Measurements from ENCODE around the gene CD52.

The CD52 gene, protein sequence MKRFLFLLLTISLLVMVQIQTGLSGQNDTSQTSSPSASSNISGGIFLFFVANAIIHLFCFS
- 38.1 to 259 (median 171) reads per million in 3 experiments for total RNA-seq

DNA sequence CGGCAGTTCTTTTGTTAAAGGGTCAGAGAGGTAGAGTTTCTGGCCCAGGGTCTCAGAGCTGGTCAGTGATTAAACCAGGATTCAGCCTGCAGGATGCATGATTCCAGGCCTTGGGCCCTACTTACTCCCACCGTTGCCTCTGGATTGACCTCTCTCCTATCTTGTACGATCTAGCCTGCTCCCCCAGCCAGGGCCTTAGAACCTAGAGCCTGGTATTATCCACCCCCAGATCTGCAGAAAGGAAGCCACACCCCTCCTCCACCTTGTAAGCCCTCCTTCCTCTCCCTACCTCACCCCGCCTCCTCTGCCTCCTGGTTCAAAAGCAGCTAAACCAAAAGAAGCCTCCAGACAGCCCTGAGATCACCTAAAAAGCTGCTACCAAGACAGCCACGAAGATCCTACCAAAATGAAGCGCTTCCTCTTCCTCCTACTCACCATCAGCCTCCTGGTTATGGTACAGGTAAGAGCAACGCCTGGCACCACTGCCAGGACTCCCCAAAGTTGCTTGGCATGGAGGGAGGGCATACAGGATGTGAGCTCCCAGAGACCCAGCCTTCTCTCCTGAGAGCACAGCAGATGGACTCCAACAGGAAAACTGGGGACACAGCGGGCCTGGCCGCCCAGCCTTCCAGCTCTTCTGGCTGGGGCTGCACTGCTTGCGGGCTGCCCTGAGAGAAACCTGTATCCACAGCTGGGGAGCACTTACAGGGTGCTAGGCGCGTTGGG lies at the start of gene CD52:
Gene CD52, plus strand, starts transcription at position 347 of the 726 bp plus-strand sequence. Its CDS starts 60 bp downstream, at position 407.
- peak; percentile 81 for DNase-seq

DNA sequence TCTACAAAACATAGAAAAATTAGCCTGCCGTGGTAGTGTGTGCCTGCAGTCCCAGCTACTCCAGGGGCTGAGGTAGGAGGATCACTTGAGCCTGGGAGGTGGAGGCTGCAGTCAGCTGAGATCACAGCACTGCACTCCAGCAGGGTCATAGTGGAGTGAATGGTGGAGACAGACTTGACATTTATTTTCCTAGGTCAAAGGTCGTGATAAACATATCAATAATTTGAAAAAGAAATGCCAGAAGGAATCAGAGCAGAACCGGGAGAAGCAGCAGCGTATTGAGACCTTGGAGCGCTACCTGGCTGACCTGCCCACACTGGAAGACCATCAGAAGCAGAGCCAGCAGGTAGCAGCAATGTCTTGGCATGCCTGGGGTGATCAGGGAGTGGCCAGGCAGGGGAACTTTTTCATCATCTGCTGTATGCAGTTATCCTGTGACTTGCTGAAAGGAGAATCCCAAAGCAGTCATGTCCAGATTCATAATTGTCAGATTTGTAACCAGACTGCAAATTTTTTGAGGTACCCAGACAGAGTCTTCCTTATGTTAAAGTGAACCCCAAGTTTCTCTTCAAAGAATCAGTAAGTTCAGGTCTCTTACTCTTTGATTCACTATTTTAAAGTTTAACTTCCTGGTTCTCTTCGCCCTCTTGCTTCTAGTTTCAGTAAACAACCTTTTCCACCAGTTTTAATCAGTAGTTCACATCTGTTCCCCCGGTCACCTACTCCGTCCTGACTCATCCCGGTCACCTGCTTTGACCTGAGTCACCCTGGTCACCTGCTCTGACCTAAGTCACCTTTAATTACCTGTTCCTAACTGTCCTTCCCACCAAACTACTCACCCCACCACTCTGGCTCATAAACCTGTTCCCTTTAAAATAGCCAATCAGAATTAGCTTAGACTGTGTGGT lies 49.2 kb upstream of the CD52 start:
- no peak for DNase-seq

DNA sequence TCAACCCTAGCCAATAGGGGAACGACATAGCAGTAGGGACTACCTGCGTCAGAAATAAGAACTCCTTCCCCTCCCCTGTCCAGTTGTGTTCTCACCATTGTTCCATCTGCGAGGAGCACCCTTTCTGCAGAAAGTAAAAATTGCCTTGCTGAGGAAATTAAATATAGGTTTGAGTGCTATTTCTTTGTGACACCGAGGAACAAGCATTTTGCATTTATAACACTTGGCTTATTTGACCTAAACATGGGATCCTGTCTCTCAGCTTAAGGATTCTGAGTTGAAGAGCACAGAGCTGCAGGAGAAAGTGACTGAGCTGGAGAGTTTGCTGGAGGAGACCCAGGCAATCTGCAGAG lies 48.6 kb upstream of the CD52 start:
- no peak for DNase-seq

DNA sequence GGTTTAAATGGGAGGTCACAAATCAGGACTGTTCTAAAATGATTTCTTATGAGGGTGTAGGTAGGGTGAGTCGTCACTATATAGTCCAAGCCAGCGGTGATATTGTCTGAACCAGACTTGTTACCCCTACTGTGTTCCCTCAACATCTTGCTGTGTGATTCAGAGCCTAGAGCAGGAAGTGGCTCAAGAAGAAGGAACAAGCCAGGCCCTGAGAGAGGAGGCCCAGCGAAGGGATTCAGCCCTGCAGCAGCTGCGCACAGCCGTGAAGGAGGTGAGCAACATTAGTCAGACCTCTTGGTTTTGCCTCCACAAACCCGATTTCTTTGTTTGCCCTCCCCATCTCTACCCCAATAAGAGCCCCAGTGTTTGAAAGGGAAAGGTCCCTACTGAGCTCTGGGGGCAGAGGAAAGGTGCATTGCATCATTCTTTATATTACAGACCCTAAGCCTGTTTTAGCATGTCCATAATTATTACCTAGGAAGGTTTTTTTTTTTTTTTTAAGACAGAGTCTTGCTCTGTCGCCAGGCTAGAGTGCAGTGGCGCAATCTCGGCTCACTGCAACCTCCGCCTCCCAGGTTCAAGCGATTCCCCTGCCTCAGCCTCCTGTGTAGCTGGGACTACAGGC lies 42.8 kb upstream of the CD52 start:
- no peak for DNase-seq

DNA sequence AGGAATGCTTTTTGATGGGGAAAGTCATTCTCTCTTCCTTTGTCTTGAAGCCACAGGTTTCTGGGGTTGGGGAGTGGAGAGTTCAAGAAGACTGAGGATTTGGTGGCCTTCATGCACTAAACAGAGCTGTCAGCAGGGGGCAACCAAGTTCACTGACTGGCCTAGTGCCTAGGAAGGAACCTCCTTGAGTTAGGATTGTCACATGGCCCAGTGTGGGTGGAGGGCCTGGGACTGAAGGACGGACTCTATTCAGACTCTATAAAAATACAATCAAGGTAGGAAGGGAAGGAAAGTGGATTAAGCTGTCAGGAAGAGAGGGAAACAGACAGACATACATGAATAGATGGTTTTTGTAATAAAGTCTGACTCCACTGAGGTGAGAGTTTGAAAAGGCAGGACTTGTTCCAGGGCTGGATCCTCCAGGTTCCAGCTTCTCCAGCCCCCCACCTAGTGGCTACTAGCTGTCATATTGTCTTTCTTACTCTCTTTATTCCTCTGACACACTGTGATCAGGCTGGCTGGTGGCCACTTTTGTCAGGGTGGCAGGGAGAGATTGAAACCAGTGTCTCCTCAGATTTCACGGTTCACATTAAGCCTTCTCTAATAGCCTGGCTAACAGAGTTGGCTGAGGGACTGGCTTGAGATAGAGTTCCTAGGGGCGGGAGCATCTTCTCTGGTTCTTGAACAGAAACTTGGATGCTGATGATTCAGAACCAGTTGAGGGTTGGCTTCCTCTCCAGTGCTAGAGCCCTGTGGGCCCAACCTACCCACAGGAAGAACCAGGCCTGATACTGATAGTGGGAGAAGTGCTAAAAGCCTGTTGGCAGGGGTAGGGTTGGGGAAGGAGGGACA lies 42.0 kb upstream of the CD52 start:
- peak; percentile 72 for DNase-seq

DNA sequence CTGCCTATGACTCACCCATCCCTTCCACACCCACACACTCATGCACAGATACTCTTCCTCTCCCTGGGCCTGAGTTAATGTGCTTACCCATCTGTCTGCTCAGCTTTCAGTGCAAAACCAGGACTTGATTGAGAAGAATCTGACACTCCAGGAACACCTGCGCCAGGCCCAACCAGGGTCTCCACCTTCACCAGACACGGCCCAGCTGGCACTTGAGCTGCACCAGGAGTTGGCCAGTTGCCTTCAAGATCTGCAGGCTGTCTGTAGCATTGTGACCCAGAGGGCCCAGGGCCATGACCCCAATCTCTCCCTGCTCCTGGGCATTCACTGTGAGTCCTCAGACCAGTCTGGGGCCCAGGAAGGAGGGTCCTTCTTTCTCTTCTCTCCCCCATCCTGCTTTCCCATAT lies 41.3 kb upstream of the CD52 start:
- DNase-seq, result no peak

DNA sequence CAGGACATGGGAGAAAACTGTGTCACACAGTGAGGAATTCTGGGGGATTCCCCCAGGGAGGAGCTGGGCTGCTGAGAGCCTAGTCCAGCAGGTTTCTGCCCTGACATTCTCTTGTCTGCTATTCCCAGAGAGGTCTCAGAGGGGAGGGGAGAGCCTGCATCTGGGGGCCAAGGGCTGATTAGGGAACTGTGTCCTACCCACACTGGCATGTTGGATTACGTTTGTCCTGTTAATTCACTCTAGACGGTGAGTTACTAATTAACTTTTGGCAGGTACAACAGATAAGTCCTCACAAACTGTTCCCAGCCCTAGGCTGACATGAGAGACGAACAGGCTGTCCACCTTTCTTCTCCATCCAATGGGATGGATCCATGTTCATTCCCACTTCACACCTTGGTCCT lies 40.5 kb upstream of the CD52 start:
- DNase-seq, result no peak

DNA sequence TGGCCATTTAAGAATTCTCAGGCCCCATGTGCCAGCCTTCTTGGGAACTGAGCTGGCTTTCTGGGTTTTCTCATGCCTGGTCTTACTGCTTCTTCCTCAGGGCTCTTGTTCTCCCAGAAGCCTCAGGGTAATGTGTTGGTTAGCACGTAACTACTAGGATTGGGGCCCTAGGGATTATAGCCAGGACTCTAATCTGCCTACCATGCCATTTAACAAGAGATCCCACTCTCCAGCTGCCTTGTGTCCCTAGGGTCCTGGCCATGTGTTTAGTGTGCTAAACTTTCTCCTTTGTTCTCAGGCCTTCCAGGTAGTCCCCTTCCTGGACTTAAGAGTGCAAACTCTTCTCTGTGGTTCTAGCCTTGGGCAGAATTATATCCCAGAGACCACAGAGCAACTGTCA lies 40.0 kb upstream of the CD52 start:
- DNase-seq, result no peak

DNA sequence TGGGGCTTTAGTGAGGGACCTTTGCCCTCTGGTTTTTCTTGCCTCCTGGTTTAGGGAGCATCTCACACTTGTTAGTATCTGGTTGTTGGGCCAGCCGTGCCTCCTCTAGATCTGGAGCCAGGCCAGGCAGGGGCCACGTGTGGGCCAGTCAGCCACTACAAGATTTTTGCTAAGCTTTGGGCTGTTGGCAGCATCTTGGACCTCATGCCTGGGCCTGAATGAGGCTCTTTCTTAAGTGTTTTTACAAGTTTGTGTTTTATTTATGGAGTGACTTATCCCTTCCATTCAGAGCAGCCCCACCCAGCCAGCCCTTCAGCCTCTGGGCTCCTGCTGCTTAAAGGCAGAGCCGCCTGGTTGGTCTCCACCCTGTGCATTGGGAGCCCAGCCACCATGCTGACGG lies 39.5 kb upstream of the CD52 start:
- DNase-seq, result no peak

DNA sequence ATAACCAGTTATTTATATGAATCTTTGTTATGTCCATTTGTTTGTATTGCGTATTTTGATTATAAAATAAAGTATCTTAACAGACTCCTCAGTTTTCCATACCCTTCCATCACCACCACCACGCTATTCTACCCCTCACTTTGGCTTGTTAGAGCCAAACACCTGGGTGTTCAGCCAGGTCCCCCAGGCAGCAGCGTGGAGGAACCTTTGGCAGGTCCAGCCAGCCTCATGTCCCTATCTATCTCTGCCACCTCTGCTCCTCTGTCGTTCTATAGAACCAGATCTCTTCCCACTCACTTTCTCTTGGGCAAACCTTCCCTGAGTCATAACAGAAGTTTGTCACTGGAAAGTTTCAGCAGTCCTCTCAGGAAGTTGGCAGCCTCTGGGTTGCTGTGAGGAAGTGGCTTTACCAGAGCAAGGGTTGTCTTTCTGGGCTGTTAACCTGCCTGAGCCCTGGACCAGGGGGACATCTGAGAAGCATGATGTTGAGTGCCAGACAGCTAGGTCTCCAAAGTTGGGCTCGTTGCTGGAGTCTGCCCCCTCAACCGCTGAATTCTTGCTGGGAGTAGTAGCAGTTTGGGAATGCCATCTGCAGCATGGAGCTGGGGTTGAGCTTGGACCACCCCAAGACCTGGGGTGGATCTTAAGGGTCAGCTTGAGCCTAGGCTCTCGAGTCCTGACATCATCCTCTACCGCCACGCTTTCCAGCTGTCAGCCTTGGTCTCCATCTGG lies 38.9 kb upstream of the CD52 start:
- DNase-seq, result no peak

DNA sequence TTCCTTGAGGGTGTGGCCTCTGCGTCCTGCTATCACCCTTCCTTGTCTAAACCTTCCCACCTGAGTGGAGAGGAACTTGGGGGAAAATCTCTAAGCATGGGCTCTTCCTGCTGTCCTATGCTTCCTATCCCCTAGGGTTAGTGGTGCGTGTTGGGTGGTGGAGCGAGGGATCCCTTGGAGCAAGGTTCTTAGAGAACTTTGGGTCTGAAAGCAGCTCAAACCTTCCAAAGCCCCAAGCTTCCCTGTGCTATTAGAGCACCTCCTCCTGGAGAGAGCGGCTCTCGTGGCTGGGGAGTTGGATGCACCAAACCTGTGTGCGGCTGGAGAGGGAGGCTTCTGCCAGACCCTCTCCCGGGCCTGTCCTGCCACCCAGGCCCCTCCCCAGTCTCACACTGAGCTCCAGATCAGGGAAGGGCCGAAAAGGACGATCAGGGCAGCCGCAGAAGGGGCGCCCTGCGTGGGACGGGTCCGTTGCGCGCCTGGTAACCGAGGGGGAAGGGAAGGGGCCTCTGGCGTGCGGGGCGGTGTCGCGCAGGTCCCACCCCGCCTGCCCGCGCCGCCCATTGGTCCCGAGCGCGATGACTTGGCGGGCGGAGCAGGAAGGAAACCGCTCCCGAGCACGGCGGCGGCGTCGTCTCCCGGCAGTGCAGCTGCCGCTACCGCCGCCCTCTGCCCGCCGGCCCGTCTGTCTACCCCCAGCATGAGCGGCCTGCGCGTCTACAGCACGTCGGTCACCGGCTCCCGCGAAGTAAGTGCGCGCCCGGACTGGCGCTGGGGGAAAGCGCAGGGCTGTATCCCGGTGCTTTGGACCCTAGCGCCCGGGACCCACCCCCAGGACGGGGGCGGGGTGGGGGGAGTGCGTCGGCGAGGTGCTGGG lies 38.1 kb upstream of the CD52 start, which contains the start of gene SH3BGRL3:
Gene SH3BGRL3, plus strand, starts transcription at position 631 of the 877 bp plus-strand sequence. Its CDS starts 70 bp downstream, at position 701.
- peak; percentile 88 for DNase-seq

DNA sequence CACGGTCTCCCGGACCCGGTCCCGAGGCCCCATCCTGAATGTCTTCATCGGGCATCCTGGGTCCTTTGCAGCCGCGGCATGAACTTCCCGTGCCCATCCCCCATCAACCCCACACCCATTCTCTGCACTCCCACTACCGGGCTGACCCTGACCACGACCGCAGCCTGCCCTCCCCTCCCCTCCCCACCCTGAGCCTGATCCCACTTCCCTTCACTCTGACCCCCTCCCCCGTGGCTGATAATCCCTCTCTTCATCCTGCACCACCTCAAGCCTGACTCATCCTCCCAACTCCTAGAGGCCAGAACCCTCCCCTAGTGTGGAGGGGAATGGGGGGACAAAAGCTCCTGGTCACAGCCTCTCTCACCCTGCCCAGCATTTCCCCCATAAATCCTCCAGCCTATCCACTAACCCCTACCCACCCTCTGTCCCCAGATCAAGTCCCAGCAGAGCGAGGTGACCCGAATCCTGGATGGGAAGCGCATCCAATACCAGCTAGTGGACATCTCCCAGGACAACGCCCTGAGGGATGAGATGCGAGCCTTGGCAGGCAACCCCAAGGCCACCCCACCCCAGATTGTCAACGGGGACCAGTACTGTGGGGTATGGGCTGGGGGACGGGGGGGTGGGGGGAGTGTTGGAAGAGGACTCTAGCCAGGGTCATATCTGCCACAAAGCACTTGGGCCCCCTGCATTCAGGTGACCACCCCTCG lies 37.3 kb upstream of the CD52 start:
- DNase-seq, result no peak

DNA sequence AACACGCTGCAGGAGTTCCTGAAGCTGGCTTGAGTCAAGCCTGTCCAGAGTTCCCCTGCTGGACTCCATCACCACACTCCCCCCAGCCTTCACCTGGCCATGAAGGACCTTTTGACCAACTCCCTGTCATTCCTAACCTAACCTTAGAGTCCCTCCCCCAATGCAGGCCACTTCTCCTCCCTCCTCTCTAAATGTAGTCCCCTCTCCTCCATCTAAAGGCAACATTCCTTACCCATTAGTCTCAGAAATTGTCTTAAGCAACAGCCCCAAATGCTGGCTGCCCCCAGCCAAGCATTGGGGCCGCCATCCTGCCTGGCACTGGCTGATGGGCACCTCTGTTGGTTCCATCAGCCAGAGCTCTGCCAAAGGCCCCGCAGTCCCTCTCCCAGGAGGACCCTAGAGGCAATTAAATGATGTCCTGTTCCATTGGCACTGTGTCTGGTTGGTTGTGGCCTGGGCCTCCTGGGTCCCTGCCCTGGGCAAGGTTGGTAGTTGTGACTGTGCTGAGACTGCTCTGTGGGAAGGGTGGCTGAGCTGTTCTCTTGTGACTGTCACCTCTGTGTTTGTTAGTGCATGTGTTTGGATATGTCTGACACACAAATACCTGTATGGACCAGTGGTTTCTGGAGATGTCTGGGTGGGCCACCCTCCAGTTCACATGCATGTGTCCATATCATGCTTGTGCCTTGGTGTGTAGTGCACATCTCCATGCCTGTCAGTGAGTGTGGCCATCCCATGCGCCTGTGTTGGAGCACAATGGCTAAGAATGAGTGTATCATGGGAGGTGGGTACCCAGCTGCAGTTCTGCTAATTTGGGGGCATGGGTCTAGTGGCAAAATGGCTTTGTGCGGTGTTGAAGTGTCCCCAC lies 36.4 kb upstream of the CD52 start:
- no peak for DNase-seq

DNA sequence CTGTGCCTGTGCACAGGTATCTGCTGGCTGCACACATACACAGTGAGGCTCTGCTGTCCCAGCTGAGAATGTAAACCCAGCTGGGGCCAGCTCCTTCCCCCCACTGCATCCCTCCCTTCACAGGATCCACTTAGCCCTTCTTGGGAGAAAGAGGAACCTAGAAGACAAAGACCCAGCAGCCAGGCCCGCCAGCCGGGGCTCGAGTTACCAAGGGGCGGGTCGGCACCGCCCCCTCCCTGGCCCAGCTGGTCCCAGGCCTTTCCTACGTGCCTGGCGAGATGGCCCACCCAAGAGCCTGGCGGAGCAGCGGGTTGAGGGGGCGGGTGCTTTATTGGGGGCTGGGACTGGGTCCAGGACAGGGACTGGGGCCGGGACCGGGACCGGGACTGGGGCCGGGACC lies 35.8 kb upstream of the CD52 start:
- DNase-seq, result no peak

DNA sequence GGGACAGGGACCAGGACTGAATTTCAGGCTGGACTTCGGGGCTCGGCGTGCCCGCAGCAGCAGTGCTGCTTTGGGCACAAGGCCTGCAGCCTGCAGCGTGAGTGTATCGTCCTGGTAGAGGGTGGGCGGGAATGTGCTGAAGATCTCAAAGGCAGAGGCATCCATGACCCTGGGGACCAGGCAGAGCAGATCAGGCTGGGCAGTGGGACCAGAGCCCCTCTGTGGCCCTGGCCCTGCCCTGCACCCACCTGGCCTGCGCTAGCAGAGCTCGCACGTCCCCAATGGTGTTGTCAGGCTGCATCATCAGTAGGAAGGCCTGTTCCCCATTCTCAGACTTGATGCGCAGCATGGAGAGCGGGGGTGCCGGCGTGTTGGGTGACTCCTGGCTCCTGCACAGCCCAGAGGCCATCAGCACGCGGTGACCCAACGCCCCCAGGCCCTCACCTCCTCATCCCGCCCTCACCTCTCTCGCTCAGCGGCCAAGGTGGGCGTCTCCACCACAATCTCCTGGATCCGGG lies 35.3 kb upstream of the CD52 start:
- DNase-seq, result no peak

DNA sequence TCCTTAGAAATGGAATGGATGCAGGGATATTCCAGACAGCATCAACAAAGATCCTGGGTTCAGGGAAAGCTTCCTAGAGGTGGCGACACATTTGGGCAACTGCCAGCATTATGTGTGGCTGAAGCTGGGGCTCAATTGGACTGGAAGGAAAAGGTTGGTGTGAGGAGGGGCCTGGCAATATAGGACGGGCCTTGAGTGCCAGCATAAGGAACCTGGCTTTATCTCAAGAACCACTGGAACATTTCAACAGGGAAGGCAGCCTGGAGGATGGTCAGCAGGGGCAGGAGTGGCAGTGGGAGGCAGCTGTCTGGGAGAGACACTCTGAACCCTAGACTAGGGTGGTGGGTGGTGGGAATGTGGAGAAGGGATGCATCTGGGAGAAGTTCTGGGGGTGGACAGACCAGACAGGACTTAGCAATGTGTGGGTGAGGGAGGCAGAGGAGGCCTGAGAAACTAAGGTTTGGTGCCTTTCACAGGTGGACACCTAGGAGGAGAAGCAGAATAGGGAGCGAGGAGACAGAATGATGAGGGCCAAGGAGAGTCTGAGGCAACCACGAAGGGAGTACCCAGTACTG lies 34.4 kb upstream of the CD52 start:
- no peak for DNase-seq

DNA sequence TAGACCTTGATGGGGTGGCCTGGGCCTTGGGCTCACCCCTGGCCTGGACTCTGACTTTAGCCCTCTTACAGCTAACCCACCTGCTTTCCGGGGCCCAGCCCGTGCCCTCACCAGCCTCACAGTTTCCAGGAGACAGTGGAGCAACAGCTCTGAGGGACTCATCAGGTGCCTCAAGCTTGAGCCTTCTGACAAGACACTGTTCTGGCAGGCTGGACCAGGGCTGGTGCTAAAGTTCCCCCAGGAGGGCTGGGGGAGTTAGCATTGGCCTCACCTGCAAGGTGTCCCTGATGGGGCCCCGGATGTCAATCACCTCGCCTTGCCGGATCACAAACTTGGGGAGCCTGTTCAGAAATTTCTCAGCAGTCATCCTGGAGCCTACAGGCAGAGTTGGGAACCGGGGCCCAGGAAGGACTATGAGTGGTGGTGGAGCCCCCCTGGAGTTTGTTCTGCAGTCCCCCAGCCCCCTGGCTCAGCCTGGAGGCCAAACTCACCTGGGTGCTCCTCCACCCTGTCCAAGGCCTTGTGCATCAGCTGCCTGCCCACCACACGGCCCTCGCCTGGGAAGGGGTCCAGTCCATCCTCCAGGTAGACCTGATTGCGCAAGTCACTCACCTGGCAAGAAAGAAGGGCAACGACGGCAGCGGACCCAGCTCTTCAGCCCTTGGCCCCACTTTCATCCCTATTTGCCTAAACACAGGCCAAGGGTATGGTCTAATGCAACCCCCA lies 33.7 kb upstream of the CD52 start:
- DNase-seq, result no peak

Data from central memory CD4-positive, alpha-beta T cell (primary cell).